Keratinocyte (primary cell): ENCODE data around the gene EVX2. TPM values are rescaled to one million over a fixed set of nuclear protein-coding genes. Genes with fewer than 3 reads are reported as not detected.

ENCODE experiments used
- DNase-seq: peaks from one replicate; pipeline ENCODE4 v3.0.0-alpha.2; 2011; ENCODE audit warnings: low read depth, missing footprints, low spot score
- FAIRE-seq: peaks from 2 replicates; lab custom pipeline; 2011; peaks lifted over from hg19 to GRCh38; lab: Jason Lieb, UNC
- H2AFZ ChIP-seq: 2 replicates; pipeline ENCODE4 v1.6.0; 2012; ENCODE audit warnings: low read length, control low read depth, inconsistent platforms; ENCODE audit not compliant: control insufficient read depth
- H3K27ac ChIP-seq: 2 replicates; pipeline ENCODE4 v1.5.1; 2011; ENCODE audit warnings: low read length; ENCODE audit not compliant: control insufficient read depth, insufficient read depth
- H3K27me3 ChIP-seq: 3 replicates; pipeline ENCODE4 v1.6.0; 2011; ENCODE audit warnings: low read length; ENCODE audit not compliant: control insufficient read depth, insufficient read depth; ENCODE audit errors: extremely low read depth
- H3K36me3 ChIP-seq, 2 experiments: 2 replicates in 1 of 2; 3 replicates in 1 of 2; pipeline ENCODE4 v1.5.1; 2011; ENCODE audit warnings: low read length in 2 of 2, mild to moderate bottlenecking in 1 of 2; ENCODE audit not compliant: control insufficient read depth in 2 of 2, insufficient read depth in 2 of 2; ENCODE audit errors: extremely low read depth in 1 of 2
- H3K4me1 ChIP-seq: 3 replicates; pipeline ENCODE4 v1.5.1; 2011; ENCODE audit warnings: low read length; ENCODE audit not compliant: control insufficient read depth, insufficient read depth; ENCODE audit errors: extremely low read depth
- H3K4me2 ChIP-seq: 3 replicates; pipeline ENCODE4 v1.6.0; 2011; ENCODE audit warnings: low read depth, low read length; ENCODE audit not compliant: control insufficient read depth, insufficient read depth; ENCODE audit errors: extremely low read depth
- H3K4me3 ChIP-seq, 3 experiments: fragments of 200-600 bp in 1 of 3; sonication (generic) in 1 of 3; 2 replicates in 2 of 3; 3 replicates in 1 of 3; pipeline ENCODE4 v1.5.1; 2011 to 2016; ENCODE audit warnings: low read length in 3 of 3, mild to moderate bottlenecking in 3 of 3, control low read depth in 2 of 3, inconsistent platforms in 1 of 3, low read depth in 1 of 3, mixed read lengths in 1 of 3, mixed run types in 1 of 3, moderate library complexity in 1 of 3; ENCODE audit not compliant: control insufficient read depth in 2 of 3, insufficient read depth in 2 of 3; ENCODE audit errors: extremely low read depth in 1 of 3
- H3K79me2 ChIP-seq: 2 replicates; pipeline ENCODE4 v1.6.0; 2012; ENCODE audit warnings: low read length; ENCODE audit not compliant: control insufficient read depth, insufficient read depth
- H3K9ac ChIP-seq: 3 replicates; pipeline ENCODE4 v1.6.0; 2011; ENCODE audit warnings: low read length; ENCODE audit not compliant: control insufficient read depth, insufficient read depth; ENCODE audit errors: extremely low read depth
- H3K9me1 ChIP-seq: 3 replicates; pipeline ENCODE4 v1.6.0; 2011; ENCODE audit warnings: low read length; ENCODE audit not compliant: control insufficient read depth, insufficient read depth; ENCODE audit errors: extremely low read depth
- H3K9me3 ChIP-seq: 2 replicates; pipeline ENCODE4 v1.5.1; 2012; ENCODE audit warnings: low read depth, low read length; ENCODE audit not compliant: control insufficient read depth
- H4K20me1 ChIP-seq: 3 replicates; pipeline ENCODE4 v1.6.0; 2011; ENCODE audit warnings: low read length; ENCODE audit not compliant: control insufficient read depth, insufficient read depth; ENCODE audit errors: extremely low read depth
- CTCF ChIP-seq, 3 experiments: IDR thresholded peaks in 1 of 3; conservative IDR thresholded peaks in 1 of 3; optimal IDR thresholded peaks in 1 of 3; 2 replicates in 2 of 3; 3 replicates in 1 of 3; pipeline versions ENCODE3 to v1.5.1; 2011; ENCODE audit warnings: low read length in 3 of 3, mild to moderate bottlenecking in 3 of 3, moderate library complexity in 2 of 3, control low read depth in 1 of 3, inconsistent platforms in 1 of 3; ENCODE audit not compliant: insufficient read depth in 2 of 3; ENCODE audit errors: extremely low read depth in 1 of 3
- EZH2 ChIP-seq: IDR thresholded peaks from one replicate; pipeline ENCODE4 v1.6.1; 2012; ENCODE audit warnings: inconsistent platforms, mild to moderate bottlenecking, low read length, moderate library complexity
- dilution Hi-C: fragments of 300-500 bp; cut with MboI; formaldehyde crosslinking; loops from one replicate; pipeline ENCODE4 v1.7.0; 2020; ENCODE audit warnings: low sequenced_read_pairs; ENCODE audit not compliant: extremely low pct_ligation_motif_present
- polyA plus RNA-seq, 5 experiments: library from polyadenylated mRNA; depleted of rRNA in 3 of 5; stranded (reverse) in 3 of 5; stranded (forward) in 1 of 5; unstranded in 1 of 5; fragments of >200 nt; gene quantifications; 1 replicate in 1 of 5; 2 replicates in 3 of 5; 3 replicates in 1 of 5; pipeline versions ENCODE4 v1.2.1 to v1.2.3, GENCODE V29; 2011 to 2012; ENCODE audit warnings: missing spikeins in 2 of 5, low read depth in 1 of 5, low replicate concordance in 1 of 5

The EVX2 gene
- polyA plus RNA-seq, 1 donor (not counting 4 experiments of a cell fraction or from before 2014, with no cell fraction given): not detected

DNA sequence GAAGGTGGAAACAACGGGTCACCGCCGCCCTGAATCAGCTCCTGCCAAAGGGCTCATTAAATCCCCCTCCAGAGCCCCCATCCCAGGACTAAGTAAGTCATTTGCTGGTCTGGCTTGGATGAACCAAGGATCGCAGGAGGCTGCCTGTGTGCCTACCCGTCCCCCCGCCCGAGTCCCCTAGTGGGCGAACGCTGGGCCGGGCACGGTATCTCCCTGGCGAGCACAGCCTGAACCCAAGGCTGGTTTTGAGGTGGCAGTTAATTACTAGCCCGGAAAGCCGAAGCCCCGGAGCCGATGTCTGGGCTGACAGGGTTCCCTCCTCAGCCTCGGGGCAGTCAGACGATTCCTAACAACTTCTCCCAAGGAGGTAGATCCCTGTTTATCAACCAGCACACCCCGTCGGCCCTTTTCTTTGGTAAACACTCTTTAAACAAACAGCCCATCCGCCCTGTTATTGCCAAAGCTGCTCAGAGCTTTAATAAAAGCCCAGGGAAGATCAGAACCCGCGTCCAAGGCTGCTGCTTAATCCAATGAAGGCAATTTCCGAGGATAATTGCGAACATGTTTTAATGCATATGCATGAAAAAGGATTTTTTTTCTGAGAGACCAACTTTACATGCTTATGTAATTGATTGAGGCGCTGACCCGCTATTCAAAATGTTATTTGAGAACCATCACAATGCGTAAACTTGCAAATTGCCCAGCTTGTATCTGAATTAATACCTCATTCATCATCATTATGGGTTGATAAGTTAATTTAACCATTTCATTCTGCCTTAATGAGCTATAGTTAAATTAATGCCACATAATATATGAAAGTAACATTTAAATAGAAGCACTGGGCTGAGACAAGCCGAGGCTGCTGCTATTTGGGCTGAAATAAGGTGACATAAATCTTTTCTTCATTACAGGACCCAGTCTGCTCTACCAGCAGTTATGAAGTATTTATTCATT, 10.5 kb downstream of the EVX2 start:
- TF ChIP-seq CTCF (optimal IDR thresholded peaks at IDR 0.05 in 1 of 3, IDR thresholded peaks at IDR 0.05 in 1 of 3, conservative IDR thresholded peaks at IDR 0.05 in 1 of 3; ENCODE audit: extremely low read depth in 1 of 3, insufficient read depth in 2 of 3, low read length in 3 of 3) (no peak), EZH2 (peak; percentile 79)
- Histone ChIP-seq H3K79me2 (no peaks in the 10 kb centered on the region), H3K36me3 (no peaks in the 10 kb centered on the region), H2AFZ (no peak overlapping the region), H3K9ac (no peak overlapping the region), H3K4me1 (no peaks in the 10 kb centered on the region), H3K27me3 (peaks cover 91% of the 10 kb centered on the region), H3K27ac (no peak overlapping the region), H3K4me2 (no peak overlapping the region), H3K9me3 (no peaks in the 10 kb centered on the region), H3K9me1 (no peaks in the 10 kb centered on the region), H4K20me1 (no peaks in the 10 kb centered on the region), H3K4me3 (no peak overlapping the region)
- dilution Hi-C loops: no loop called here
- DNase-seq (no peak), FAIRE-seq (no peak)

DNA sequence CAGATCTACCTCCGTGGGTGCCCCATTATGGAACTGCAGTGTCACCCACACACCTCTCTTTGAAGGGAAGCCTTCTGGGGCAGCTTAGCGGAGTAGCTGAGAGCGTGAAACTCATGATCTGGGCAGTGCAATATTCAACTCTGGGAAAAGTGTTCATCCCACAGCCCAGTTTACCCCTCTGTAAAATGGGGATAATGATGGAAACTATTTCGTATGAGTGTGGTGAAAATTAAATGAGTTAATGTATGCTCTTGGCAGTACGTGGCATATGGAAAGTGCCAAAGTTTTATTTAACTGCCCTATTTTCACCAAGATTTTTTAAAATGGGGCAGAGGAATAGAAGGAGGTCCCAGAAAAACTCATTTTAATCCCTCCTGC, 11.5 kb downstream of the EVX2 start:
- no peak for FAIRE-seq

More for the DNA sequence above, 11.5 kb downstream of the EVX2 start:
- Histone ChIP-seq H3K27ac (no peak overlapping the region), H3K36me3 (no peaks in the 10 kb centered on the region), H3K9ac (no peak overlapping the region), H2AFZ (no peak overlapping the region), H3K27me3 (peaks cover 99% of the 10 kb centered on the region), H3K4me3 (no peak overlapping the region), H3K9me1 (no peaks in the 10 kb centered on the region), H3K9me3 (no peaks in the 10 kb centered on the region), H3K79me2 (no peaks in the 10 kb centered on the region), H3K4me1 (no peaks in the 10 kb centered on the region), H3K4me2 (no peak overlapping the region), H4K20me1 (no peaks in the 10 kb centered on the region)
- DNase-seq: no peak
- dilution Hi-C loops: no loop called here
- TF ChIP-seq CTCF (optimal IDR thresholded peaks at IDR 0.05 in 1 of 3, IDR thresholded peaks at IDR 0.05 in 1 of 3, conservative IDR thresholded peaks at IDR 0.05 in 1 of 3; ENCODE audit: extremely low read depth in 1 of 3, insufficient read depth in 2 of 3, low read length in 3 of 3): no peak
- TF ChIP-seq EZH2: no peak
